ENCODE data around the gene CARD11.
A peak's percentile ranks its signal among the peaks of the same experiment; 100 is the strongest.

Gene CARD11

GRCh38 chr7:2861509-2861908, 182.2 kb downstream of the CARD11 start:
- H3K4me3 ChIP-seq: no peak overlapping the region
- peaks cover 37 to 84% (median 63%) of the 10 kb centered on the region in 10 experiments for H3K4me1 ChIP-seq
- peak overlapping the region in 4 of 11 experiments; percentile 30 to 87 (median 57); a peak in 4 of 22 replicates for H3K9ac ChIP-seq
- H3K27me3 ChIP-seq: no peaks in the 10 kb centered on the region
- TF ChIP-seq Cebpa-rat (IDR thresholded peaks at IDR 0.05): no peak
- peak overlapping the region in 6 of 11 experiments; percentile 88 to 97 (median 92); a peak in 14 of 22 replicates for H3K27ac ChIP-seq
- H3K9me3 ChIP-seq (replicated peaks in 1 of 11): peaks cover 0 to 7% (median 0%) of the 10 kb centered on the region in 11 experiments; a peak in 1 of 22 replicates
- H4K20me1 ChIP-seq: no peaks in the 10 kb centered on the region
- H3K4me2 ChIP-seq: peak overlapping the region in 10 of 11 experiments; percentile 79 to 97 (median 90); a peak in 20 of 22 replicates
- peaks cover 0 to 13% (median 0%) of the 10 kb centered on the region in 11 experiments; a peak in 4 of 22 replicates for H3K36me3 ChIP-seq

- no peak for TF ChIP-seq Cebpa-rat (IDR thresholded peaks at IDR 0.05)
- Histone ChIP-seq H3K27me3 (no peaks in the 10 kb centered on the region), H3K27ac (peak overlapping the region in 3 of 11 experiments; percentile 11 to 44 (median 15); a peak in 4 of 22 replicates), H3K4me2 (peak overlapping the region in 2 of 11 experiments; percentile 18 to 95; a peak in 3 of 22 replicates), H3K4me3 (no peak overlapping the region), H3K9ac (no peak overlapping the region), H3K4me1 (peaks cover 37 to 76% (median 56%) of the 10 kb centered on the region in 10 experiments), H3K9me3 (replicated peaks in 1 of 11) (peaks cover 0 to 9% (median 0%) of the 10 kb centered on the region in 11 experiments; a peak in 1 of 22 replicates), H4K20me1 (no peaks in the 10 kb centered on the region), H3K36me3 (peaks cover 0 to 20% (median 4%) of the 10 kb centered on the region in 11 experiments; a peak in 5 of 22 replicates)
These were observed 183.0 kb downstream of the CARD11 start for GRCh38 chr7:2860627-2861133.

- H3K27me3 ChIP-seq: no peaks in the 10 kb centered on the region
- peak overlapping the region in 4 of 11 experiments; percentile 2 to 44 (median 13); a peak in 4 of 22 replicates for H3K27ac ChIP-seq
- H3K9ac ChIP-seq: no peak overlapping the region
- H3K4me3 ChIP-seq: no peak overlapping the region
- peaks cover 0 to 9% (median 4%) of the 10 kb centered on the region in 11 experiments; a peak in 6 of 22 replicates for H3K9me3 ChIP-seq (replicated peaks in 1 of 11)
- TF ChIP-seq Cebpa-rat (IDR thresholded peaks at IDR 0.05): no peak
- H4K20me1 ChIP-seq: no peaks in the 10 kb centered on the region
- H3K36me3 ChIP-seq: peaks cover 0 to 27% (median 4%) of the 10 kb centered on the region in 11 experiments; a peak in 5 of 22 replicates
- H3K4me1 ChIP-seq: peaks cover 33 to 69% (median 49%) of the 10 kb centered on the region in 10 experiments
- H3K4me2 ChIP-seq: no peak overlapping the region; a peak in 1 of 22 replicates
These were observed 183.7 kb downstream of the CARD11 start for GRCh38 chr7:2859952-2860351.

GRCh38 chr7:2858621-2859020, 185.0 kb downstream of the CARD11 start:
- Histone ChIP-seq H3K9me3 (replicated peaks in 1 of 11) (peaks cover 0 to 9% (median 5%) of the 10 kb centered on the region in 11 experiments; a peak in 6 of 22 replicates), H3K4me3 (no peak overlapping the region), H3K4me1 (peaks cover 22 to 60% (median 38%) of the 10 kb centered on the region in 10 experiments), H3K36me3 (peaks cover 0 to 27% (median 4%) of the 10 kb centered on the region in 11 experiments; a peak in 5 of 22 replicates), H4K20me1 (no peaks in the 10 kb centered on the region), H3K4me2 (no peak overlapping the region), H3K27me3 (no peaks in the 10 kb centered on the region), H3K9ac (no peak overlapping the region; a peak in 1 of 22 replicates), H3K27ac (no peak overlapping the region)
- TF ChIP-seq Cebpa-rat (IDR thresholded peaks at IDR 0.05): no peak

DNA sequence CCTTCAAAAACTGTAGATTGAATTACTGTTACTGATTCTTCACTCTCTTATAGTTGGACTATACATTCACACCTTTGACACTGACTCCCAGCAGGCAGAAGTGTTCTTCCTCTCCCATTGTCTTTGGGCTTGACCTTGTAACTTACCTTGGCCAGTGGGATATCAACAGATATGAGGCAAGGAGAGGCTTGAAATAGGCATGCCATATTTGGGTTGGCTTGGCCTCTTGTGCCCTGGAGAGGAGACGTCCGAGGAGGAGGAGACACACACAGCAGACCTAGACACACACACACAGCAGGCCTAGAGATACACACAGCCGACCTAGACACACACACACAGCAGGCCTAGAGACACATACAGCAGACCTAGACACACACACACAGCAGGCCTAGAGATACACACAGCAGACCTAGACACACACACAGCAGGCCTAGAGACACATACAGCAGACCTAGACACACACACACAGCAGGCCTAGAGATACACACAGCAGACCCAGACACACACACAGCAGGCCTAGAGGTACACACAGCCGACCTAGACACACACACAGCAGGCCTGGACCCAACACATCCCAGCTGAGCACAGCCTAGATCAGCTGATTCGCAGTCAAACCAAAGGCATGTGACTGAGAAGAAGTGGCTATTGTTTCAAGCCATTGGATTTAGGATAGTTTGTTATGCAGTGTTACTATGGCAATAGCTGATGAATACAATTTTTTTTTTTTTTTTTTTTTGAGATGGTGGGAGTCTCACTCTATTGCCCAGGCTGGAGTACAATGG, 187.1 kb downstream of the CARD11 start:
- Histone ChIP-seq H3K27me3 (no peaks in the 10 kb centered on the region), H3K9ac (no peak overlapping the region), H3K27ac (peak overlapping the region in 1 of 11 experiments; percentile 38; a peak in 1 of 22 replicates), H3K36me3 (peaks cover 0 to 27% (median 4%) of the 10 kb centered on the region in 11 experiments; a peak in 5 of 22 replicates), H3K9me3 (replicated peaks in 1 of 11) (peaks cover 0 to 9% (median 5%) of the 10 kb centered on the region in 11 experiments; a peak in 6 of 22 replicates), H3K4me3 (no peak overlapping the region), H3K4me1 (peaks cover 19 to 54% (median 30%) of the 10 kb centered on the region in 10 experiments), H3K4me2 (no peak overlapping the region), H4K20me1 (no peaks in the 10 kb centered on the region)
- no peak for TF ChIP-seq Cebpa-rat (IDR thresholded peaks at IDR 0.05)
